Renal cortex interstitium (tissue), 11 donors: ENCODE data around the gene REV1. TPM values are rescaled to one million over a fixed set of nuclear protein-coding genes. Genes with fewer than 3 reads are reported as not detected.
A peak's percentile ranks its signal among the peaks of the same experiment; 100 is the strongest.
"Not testable (repeated sequence)": the region's sequence is repeated elsewhere in the genome, so short reads cannot be mapped to it uniquely, and the experiment has no call there.

ENCODE experiments used
- DNase-seq, 11 donors: peaks; one replicate each; pipeline ENCODE4 v3.0.0-alpha.2; 2013; ENCODE audit warnings: low read depth in 9 of 11, low spot score in 4 of 11; ENCODE audit errors: extremely low read depth in 1 of 11
- polyA plus RNA-seq, 3 donors: library from polyadenylated mRNA; unstranded; fragments of 120-200 nt; gene quantifications; one replicate each; pipeline ENCODE4 v1.2.1, GENCODE V29; 2013; ENCODE audit not compliant: insufficient read length in 3 of 3

REV1 gene
- polyA plus RNA-seq, 3 donors = 48.3 to 73.7 (median 60.3) TPM

DNA sequence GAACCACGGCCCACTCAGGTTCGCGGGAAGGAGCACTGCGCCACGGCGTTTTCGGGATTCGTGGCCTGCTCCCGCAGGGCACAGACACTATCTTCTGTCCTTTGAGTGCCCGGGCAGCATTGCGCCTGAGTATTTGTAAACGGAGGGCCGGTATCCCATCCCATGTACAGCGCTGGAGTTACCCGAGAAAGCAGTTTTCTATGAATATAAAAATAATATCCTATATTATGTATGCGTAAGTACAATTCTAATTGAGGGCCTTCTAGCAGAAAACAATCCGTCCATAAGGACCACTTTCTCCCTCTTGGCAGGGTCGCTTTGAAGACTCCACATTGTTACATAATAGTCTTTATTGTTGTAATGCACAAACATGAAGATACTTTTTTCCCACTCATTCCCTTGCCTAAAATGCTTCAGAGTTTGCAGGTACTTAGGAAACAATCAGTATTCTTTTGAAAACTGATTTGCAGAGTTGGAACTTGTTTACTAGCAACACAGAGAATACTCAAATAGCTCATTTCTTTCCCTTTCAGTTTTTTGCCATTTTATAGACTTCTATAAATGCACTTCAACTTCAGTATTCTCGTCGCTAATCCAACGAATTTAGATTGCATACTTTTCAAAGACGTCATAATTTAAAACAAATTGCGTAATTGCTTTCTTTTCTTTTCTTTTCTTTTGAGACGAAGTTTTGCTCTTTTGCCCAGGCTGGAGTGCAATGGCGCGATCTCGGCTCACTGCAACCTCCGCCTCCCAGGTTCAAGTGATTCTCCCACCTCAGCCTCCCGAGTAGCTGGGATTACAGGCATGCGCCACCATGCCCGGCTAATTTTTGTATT is 1.0 kb upstream of the REV1 start:
- no peak for DNase-seq

DNA sequence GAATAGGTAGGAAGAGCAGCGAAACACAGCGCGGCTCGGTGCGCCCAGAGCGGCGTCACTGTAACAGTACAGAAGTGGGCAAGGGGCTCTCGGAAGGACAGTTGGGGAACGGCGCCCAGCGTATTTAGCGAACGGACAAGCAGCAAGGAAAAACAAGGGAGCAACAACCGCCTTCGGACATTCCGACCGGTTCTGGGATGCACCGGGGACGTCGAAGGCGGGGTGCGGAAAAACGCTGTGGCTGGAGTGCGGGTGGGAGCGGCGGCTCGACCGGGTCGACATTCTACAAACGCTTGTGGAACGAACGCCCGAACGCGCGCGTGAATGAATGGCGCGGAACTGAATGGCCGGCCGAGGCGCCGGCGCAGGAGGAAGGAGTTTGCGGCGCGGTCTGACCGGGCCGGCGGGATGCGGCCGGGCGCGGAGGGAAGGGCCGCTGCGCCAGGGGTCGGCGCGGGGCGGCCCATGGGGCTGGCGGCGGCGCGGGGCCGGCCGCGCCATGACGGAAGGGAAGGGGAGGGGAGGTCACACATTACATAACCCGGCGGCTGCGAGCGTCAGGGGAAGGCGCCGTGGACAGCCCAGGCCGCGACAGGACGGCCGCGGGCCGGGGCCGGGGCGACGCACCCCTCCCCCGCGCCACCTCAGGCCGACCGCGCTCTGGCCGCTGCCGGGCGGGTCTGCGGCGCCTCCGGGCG is 605 bp downstream of the REV1 start:
- DNase-seq = peak in 9 of 11 donors; percentile 19 to 49 (median 33)

DNA sequence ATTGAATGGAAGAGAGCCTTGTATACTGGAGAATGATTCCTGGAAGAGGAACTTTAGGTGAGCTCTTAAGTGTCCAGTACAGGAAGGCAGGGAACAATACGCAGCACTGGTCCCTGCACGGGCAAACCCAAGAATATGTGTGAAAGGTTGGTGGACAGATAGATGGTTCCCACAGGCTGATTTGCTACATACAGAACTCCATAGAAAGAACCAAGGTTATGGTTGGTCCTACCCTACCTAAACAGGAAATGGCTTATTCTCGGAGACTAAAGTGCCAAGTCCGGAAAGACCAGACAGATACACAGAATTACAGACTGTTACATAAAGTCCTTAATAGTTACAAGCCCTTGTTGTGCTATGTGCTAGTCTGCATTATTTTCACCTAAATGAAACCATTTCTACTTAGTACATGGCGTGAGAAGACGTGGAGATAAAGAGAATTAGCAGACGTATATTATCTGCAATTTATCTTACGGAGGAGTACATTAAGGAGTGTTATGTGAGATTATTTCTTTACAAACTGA is 1.2 kb downstream of the REV1 start:
- peak in 1 of 11 donors; percentile 17 for DNase-seq

DNA sequence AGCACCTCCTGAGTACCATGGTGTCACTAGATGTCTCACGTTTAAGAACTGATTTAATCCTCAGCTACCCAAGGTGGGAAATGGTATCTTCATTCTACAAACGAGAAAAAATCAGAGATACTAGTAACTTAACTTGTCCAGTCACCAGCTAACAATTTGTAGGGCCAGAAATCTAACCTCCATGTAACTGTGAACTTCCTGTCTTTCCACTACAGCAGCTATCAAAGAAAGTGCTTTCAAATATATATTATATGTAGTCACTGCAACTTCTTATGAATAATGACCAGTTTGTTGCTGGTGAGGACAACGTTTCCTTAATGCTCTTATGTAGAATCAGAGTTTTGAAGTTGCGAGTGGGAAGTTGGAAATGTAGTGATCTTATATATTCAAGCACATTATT is 1.9 kb downstream of the REV1 start:
- no peak for DNase-seq

DNA sequence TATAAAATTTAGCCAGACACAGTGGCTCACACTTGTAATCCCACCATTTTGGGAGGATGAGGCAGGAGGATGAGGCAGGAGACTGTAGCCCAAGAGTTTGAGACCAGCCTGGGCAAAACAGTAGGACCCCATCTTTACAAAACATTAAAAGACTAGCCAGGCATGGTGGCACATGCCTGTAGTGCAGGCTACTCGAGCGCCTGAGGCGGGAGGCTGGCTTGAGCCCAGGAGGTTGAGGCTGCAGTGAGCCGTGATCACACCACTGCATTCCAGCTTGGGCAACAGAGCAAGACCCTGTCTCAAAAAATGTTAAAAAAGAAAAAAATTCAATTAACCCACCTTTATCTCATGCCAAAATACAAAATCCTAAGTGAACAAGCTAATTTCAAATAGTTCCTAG is 4.0 kb downstream of the REV1 start:
- DNase-seq = no peak

DNA sequence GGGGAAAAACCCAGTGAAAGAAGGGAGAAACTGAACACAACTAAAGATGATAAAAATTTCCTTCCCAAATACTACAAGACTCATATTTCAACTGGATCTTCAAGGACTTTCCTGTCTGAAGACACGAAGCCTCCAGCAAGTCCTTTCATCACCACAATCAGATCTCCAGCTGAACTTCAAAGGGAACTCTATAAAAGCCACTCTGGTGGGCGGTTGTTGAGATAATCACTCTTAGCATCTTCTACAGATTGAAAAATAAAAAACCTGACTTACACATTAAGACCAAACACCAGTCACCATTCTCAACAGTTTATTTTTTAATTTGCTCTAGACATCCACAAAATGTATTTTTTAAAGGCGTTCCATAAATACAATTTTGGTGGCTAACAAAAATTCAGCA is 4.4 kb downstream of the REV1 start:
- DNase-seq = no peak

DNA sequence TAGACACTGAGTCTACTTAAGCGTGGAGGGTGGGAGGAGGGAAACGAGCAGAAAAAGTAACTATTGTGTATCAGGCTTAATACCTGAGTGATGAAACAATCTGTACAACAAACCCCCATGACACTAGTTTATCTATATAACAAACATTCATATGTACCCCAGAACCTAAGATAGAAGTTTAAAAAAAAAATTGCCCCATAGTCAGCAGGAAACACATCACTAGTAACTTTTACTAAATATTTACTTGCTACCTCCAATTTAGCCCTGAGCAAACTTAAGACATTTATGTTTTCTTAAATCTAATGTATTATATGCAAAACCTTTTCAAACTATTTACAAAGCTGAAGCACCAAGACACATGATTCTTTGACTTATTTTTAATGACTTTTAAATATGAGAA is 5.6 kb downstream of the REV1 start:
- no peak for DNase-seq

DNA sequence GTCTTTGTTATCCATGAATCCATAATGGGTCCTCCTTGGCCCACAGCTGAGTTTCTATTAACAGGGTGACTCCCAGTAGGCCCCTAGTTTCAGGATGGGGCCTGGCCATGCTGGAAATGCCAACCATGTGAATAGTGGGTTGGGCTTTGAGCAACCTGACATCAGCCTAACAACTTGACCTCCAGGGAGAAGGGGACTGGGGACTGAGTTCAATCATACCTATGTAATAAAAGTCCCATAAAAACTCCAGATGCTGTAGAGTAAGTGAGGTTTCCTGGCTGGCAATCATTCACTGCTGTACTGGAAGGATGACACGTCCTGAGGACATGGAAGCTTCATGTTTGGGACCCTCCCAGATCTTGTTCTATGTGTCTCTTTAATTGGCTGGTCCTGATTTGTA is 7.9 kb downstream of the REV1 start:
- DNase-seq = no peak

DNA sequence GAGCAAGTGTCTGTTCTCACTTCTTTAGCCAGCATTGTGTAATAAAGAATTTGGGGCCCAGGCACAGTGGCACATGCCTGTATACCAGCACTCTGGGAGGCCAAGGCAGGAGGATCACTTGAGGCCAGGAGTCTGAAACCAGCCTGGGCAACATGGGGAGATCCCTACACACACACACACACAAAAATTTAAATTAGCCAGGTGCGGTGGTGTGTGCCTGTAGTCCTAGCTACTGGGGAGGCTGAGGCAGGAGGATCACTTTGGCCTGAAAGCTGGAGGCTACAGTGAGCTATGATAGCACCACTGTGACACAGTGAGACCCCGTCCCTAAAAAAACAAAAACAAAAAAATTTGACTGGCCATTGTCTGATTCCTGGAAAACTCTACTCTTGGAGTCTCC is 8.3 kb downstream of the REV1 start:
- DNase-seq = no peak

DNA sequence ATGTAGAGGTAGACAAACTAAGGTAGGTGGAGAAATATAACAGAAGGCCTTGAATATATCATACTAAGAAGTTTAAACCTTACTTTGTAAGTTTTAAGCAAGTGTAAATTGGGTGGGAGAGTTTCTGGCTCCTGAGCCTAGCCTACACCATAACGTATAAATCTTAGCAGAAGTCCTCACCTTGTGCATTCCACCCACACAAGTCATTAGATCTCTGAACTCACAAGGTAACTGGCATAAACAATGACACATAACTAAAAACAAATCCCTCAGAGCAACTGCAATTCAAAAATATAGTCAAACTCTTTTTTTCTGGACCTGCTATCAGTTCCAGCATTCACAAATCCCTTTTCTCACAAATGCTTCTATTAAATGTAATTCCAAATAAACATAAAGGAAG is 9.4 kb downstream of the REV1 start:
- no peak for DNase-seq

DNA sequence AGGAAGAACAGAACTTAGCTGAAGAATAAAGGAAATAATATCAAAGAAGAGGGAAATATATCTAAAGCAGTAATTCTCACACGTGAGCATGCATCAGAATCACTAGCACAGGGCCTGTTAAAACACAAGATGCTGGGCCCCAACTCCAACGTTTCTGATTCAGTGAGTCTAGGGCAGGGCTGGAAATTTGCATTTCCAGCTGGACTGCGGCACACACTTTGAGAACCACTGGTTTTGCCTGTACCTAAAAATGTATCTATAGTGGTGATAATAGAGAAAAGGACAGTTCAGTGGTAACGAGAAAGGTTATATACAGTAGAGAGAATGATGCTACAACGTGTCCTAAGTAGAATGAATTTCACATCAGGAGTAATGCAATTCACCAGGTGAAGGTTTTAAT is 11.2 kb downstream of the REV1 start:
- DNase-seq = no peak

DNA sequence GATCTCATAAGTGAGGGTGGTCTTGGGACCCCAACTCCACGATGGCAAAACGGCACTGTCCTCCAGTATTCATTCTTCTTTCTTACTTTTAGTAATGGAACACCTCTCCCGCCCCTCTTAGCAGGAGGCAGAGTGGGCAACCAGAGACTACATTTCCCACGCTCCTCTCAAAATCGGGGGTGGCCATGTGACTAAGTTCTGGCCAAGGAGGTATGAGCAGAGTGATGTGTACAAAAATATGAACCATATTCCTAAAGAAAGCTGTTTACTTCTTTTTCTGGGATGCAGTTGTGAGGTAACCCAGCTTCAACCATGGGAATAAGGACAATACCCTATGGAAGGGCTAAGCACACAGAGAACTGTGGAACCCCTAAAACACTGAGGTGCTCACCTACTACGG is 12.8 kb downstream of the REV1 start:
- no peak for DNase-seq

DNA sequence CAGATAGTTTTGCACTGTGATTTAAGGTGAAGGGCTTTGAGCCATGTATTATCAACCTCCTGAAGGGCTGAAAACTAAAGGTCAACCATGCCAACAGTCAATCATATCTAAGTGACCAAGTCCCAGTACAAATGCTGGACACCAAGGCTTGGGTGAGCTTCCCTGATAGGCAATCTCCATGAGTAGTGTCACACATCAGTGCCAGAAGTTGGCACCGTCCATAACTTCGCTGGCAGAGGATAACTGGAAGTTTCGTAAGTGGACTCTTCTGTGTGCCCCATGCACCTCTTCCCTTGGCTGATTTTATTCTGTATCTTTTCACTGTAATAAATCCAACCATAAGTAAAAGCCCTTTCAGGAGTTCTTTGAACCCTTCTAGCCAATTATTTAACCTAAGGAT is 13.2 kb downstream of the REV1 start:
- DNase-seq = no peak

DNA sequence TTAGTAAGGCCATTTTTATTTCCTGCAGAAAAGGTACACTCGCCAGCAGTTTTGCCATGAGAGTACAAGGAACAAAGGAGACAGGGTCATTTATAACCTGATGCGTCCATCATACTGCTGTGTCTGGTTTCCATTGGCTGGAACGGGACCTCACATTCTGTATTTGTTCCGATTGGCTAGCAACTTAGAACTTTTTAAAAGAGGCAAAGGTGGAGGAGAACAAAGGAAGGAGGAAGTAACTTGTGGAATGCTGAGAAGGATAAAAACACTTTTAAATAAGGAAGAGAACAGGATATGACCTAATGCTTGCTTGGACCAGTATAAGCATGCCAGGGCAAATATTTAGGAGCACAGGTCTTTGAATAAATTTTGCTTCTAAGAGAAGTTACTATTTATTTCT is 14.7 kb downstream of the REV1 start:
- not testable (repeated sequence) for DNase-seq

DNA sequence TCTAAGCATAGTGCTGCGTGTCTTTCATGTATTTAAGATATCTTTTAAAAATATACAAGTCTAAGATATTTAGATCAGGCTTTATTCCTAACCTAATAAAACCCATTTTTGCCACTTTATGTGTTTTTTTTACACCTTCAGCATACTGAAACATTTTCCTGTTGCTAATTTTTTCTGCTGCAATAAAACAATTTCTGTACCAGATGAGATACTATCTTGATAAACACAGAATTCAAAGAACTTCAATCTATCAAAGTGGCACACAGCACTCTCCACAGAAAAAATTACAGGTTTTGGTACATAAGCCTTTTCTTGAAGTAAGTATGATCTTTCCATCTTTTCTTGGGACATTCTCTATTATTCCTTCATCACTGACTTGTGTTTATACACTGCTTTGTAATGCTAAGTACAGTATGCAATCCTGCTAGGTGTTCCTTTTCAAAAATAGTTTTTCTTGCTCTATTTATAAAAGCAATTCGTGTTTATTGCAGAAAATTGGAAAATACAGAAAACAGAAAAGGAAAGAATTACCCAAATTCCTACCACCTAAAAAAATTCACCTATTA is 16.2 kb downstream of the REV1 start:
- DNase-seq = no peak

DNA sequence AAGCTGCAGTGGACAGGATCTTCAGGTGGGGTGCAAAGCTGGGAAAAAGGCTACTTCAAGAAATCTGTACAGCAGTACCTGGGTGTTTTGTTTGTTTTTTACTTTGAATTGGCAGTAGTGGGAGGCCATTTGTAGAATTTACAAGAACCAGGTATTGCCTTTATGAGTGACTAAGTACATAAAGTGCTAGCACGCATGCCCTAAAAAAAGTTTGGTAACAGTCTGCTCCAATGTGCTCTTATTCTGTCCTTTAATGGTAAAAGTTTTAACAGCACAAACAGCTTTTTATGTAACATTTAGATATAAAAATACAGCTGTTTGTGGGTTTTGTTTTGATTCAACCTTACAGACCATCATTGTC is 17.2 kb downstream of the REV1 start:
- DNase-seq = no peak

DNA sequence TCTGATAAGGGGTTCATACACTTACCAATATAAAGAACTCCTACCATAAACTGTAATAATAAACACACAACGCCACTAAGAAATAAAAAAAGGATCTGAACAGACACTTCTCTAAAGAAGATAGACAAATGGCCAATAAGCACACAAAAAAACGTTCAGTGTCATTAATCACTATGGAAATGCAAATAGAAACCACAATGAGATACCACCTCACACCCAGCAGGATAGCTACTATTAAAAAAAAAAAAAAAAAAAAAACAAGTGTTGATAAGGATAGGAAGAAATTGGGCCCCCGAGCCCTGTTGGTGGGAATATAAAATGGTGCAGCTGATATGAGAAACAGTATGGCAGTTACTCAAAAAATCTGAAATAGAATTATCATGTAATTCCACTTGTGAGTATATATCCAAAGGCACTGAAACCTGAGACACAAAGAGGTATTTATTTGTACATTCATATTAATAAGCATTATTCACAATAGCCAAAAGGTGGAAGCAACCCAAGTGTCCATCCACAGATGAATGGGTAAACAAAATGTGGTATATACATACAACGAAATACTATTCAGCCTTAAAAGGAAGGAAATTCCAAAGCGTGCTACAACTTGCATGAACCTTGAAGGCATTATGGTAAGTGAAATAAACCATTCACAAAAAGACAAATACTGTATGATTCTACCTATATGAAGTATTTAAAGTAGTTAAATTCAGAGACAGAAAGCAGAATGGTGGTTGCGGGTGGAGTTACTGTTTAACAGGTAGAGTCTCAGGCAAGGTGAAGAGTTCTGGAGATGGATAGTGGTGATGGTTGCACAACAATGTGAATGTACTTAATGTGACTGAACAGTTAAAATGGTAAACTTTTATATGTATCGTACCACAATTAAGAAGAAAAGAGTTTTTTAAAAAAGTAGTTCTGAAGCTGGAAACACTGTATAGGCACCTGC is 17.9 kb downstream of the REV1 start:
- no peak for DNase-seq

DNA sequence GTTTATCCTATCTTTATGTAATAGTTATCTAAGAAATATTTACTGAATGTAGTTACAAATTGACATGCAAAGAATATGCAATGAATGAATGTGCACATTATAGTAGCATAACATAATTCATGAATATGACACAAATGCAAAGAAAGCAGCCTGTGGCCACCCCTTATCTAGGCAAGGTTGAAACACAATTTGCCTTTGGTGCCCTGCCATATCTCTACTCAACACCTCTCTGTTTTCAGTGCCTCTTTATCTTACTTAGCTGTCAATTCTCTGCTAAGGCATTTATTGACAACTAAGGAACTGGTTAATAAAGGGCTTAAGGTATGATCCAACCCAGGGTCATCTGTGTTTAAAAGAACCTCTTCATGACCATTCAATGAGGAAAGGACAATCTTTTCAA is 18.9 kb downstream of the REV1 start:
- no peak for DNase-seq

DNA sequence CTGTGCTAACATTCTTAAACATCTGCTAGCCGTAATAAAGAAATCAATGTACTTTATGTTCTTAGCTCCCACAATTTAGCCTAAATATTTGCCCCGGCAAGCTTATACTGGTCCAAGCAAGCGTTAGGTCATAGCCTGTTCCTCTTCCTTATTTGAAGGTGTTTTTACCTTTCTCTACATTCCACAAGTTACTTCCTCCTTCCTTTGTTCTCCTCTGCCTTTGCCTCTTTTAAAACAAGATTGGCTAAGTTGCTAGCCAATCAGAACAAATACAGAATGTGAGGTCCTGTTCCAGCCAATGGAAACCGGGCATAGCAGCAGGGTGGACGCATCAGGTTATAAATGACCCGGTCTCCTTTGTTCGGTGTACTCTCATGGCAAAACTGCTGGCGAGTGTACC is 19.4 kb downstream of the REV1 start:
- DNase-seq = not testable (repeated sequence)
